IPS-18a (cell line): ENCODE data around the gene POLK.

Source experiments
- H3K27ac ChIP-seq: one replicate; pipeline ENCODE4 v1.5.1; 2013; ENCODE audit warnings: low read length
- H3K27me3 ChIP-seq: one replicate; pipeline ENCODE4 v1.6.1; 2013; ENCODE audit warnings: mild to moderate bottlenecking, low read length; ENCODE audit not compliant: control insufficient read depth, insufficient read depth
- H3K36me3 ChIP-seq: one replicate; pipeline ENCODE4 v1.6.1; 2013; ENCODE audit warnings: low read depth, low read length; ENCODE audit not compliant: control insufficient read depth
- H3K4me1 ChIP-seq: one replicate; pipeline ENCODE4 v1.6.1; 2013; ENCODE audit warnings: low read depth, low read length; ENCODE audit not compliant: control insufficient read depth
- H3K4me3 ChIP-seq: one replicate; pipeline ENCODE4 v1.5.1; 2013; ENCODE audit warnings: low read length
- H3K9ac ChIP-seq: one replicate; pipeline ENCODE4 v1.6.1; 2013; ENCODE audit warnings: mild to moderate bottlenecking, low read length, moderate library complexity
- H3K9me3 ChIP-seq: one replicate; pipeline ENCODE4 v1.6.1; 2013; ENCODE audit warnings: low read depth, low read length; ENCODE audit not compliant: control insufficient read depth

POLK gene

DNA sequence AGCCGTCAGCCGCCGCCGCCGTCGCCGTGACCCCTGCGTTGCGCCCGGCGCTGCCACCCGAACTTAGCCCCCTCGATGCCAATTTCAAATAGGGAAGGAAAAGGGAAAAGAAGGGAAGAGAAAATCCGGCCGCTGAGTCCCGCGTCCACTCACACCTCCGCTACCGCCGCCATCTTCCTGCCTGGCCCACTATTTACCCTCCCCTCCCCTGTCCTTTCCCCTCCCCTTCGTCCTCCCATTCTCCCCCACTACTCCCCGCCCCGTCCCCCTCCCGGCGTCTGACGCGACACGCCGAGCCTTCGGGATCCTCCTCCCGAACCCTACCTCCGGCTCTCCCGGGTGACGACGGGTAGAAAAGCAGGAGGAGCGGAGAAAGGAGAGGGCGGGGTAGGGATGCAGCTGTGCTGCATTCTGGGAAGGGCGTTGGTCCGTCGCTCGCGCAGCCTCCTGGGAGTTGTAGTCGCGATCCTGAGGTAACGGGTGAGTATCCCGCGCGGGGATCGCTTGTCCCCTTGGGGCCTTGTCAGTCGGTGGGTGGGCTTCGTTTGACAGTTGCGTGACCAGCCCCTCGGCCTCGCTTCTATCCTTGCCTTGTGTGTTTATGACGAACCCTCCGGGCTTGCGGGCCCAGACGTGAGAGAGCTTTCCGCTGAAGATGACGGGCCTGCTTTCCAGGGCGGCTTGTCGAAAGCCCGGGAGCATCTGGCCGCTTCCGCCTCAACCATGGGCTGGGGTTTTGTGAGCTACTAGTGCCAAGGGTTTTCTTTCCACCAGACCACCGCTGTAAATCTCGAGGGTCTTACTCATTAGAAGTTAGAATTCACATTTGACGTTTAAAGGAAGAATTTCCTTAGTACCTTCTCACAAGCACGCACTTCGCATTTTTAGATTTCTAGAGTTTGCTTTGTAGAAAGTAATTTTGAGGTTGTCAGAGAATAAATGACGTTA is at the start of gene POLK, which contains the start of gene CERT1:
POLK (plus strand) TSS at position 457 of the 948 bp plus-strand sequence.
CERT1 (minus strand) TSS at position 195 of the 948 bp plus-strand sequence. CDS start 422 bp downstream, outside the sequence.
- peak within 1 kb of the TSS; percentile 57 for H3K9ac ChIP-seq
- H3K36me3 ChIP-seq, result no peaks in the 10 kb centered on the region
- peaks cover 11% of the 10 kb centered on the region for H3K4me1 ChIP-seq
- H3K27ac ChIP-seq, result no peak within 1 kb of the TSS
- no peaks in the 10 kb centered on the region for H3K27me3 ChIP-seq
- H3K9me3 ChIP-seq, result no peaks in the 10 kb centered on the region
- H3K4me3 ChIP-seq, result peak within 1 kb of the TSS; percentile 96

DNA sequence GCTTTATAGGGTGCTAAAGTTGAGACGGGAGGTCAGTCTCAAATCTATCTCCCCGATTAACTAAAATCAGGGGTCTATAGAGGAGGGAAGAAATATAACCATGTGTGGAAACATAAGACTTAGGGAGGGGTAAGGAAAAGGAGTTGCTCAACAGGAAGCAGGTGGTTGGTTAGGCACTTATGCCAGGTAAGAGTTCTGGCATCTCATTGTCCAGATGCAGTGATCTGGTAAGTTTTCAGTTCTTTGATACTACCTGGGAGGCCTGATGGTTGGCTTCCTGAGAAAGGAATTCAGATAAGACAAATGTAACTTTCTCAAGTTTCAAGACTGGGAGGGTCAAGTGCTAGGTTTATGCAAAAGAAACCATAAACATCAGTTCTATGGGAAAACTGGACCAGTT is 48.0 kb upstream of the POLK start:
- H3K9ac ChIP-seq, result no peak overlapping the region
- no peaks in the 10 kb centered on the region for H3K27me3 ChIP-seq
- no peak overlapping the region for H3K4me3 ChIP-seq
- H3K27ac ChIP-seq, result no peak overlapping the region
- H3K9me3 ChIP-seq, result no peaks in the 10 kb centered on the region
- peaks cover 34% of the 10 kb centered on the region for H3K4me1 ChIP-seq
- H3K36me3 ChIP-seq, result no peaks in the 10 kb centered on the region

DNA sequence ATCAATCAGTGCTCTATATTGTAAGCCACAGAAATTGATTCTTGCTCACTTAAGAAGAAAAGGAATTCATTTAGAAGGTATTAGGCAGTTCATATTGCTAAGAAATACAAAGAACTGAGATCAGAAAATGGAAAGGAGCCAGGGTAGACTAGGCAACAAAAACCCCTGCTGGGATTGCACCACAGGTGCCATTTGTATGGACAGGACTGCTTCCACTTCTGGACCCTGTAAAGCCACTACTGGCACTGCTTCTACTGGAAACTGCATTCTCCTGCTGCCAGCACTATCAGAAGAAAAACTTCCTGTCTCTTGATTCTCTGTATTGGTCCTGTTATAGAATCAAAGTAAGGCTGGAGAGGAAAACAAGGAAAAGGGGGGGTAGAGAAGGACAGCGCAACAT is 46.2 kb upstream of the POLK start:
- Histone ChIP-seq H3K9me3 (no peaks in the 10 kb centered on the region), H3K9ac (no peak overlapping the region), H3K4me1 (peaks cover 32% of the 10 kb centered on the region), H3K27ac (no peak overlapping the region), H3K36me3 (no peaks in the 10 kb centered on the region), H3K27me3 (no peaks in the 10 kb centered on the region), H3K4me3 (no peak overlapping the region)

DNA sequence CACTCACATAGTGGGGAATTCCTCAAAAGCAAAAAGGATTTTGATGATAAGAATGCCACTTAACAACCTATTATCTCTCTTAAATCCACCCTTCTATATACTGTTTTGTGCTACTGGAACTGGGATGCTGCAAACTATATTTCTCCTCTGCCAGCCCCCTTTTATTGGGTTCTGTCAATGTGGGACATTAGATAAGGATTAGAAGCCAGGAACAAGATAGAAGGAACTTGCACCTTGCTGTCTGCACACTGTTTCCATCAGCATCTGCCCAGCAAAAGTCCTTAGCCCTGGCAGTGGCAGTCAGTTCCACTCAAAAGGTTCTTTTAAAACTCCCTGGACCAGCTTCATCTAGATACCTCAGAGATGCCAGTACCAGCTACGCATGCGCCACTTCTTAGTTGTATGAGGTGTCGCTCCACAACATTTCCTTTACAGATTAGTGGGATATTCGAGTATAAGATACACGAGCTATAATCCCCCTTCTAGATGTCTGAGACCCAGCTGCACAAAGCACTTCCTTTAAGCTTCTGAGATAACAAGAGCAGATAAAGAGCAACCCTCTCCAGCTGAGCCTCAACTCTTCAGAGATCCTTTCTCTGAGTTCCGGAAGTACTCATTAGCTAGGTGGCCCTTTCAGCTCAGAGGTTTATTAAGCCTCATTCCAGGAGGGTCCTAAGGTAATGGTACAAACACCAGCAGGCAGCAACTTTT is 45.5 kb upstream of the POLK start:
- Histone ChIP-seq H3K27ac (no peak overlapping the region), H3K4me3 (no peak overlapping the region), H3K9me3 (no peaks in the 10 kb centered on the region), H3K27me3 (no peaks in the 10 kb centered on the region), H3K9ac (no peak overlapping the region), H3K36me3 (no peaks in the 10 kb centered on the region), H3K4me1 (peaks cover 25% of the 10 kb centered on the region)

DNA sequence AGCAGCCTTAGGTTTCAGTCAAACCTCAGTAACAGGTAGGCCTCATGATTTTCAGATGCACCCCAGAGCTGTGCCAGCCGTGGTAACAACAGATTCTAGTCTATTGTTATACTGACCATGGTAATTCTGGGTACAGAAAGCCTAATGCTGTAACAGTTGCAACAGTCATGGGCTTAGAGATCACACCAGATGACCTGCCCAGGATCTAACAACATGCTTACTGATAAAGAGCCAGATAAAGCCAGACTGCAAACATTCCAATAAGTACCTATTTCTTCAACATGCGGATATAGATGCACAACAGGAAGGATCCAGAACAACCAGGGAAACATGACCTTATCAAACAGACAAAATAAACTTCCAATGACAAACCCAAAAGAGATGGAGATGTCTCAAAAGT is 43.1 kb upstream of the POLK start:
- H3K27me3 ChIP-seq, result no peaks in the 10 kb centered on the region
- no peak overlapping the region for H3K9ac ChIP-seq
- peaks cover 21% of the 10 kb centered on the region for H3K4me1 ChIP-seq
- H3K27ac ChIP-seq, result no peak overlapping the region
- H3K4me3 ChIP-seq, result no peak overlapping the region
- H3K36me3 ChIP-seq, result no peaks in the 10 kb centered on the region
- H3K9me3 ChIP-seq, result no peaks in the 10 kb centered on the region

DNA sequence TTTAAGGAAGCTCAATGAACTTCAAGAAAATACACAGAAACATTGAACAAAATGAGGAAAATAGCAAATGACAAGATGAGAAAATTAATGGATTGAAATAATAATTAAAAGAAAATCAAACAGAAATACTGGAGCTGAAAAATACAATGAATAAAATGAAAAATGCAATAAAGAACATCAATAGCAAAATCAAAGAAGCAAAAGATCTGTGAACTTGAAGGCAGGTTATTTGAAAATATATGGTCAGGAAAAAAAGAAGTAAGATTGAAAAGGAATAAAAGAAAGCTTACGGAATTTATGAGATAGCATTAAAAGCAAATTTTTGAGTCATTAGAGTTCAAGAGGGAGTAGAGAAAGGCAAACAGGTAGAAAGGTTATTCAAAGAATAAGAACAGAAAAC is 42.7 kb upstream of the POLK start:
- Histone ChIP-seq H3K27me3 (no peaks in the 10 kb centered on the region), H3K4me3 (no peak overlapping the region), H3K9me3 (no peaks in the 10 kb centered on the region), H3K9ac (no peak overlapping the region), H3K36me3 (no peaks in the 10 kb centered on the region), H3K27ac (no peak overlapping the region), H3K4me1 (peaks cover 18% of the 10 kb centered on the region)

GRCh38 chr5:75471193-75471592 is 40.5 kb upstream of the POLK start:
- Histone ChIP-seq H3K4me3 (no peak overlapping the region), H3K27ac (no peak overlapping the region), H3K9me3 (no peaks in the 10 kb centered on the region), H3K4me1 (peaks cover 12% of the 10 kb centered on the region), H3K27me3 (no peaks in the 10 kb centered on the region), H3K9ac (no peak overlapping the region), H3K36me3 (no peaks in the 10 kb centered on the region)

GRCh38 chr5:75472973-75473372 is 38.7 kb upstream of the POLK start:
- H3K27ac ChIP-seq, result no peak overlapping the region
- no peak overlapping the region for H3K9ac ChIP-seq
- H3K4me3 ChIP-seq, result no peak overlapping the region
- H3K9me3 ChIP-seq, result no peaks in the 10 kb centered on the region
- H3K27me3 ChIP-seq, result no peaks in the 10 kb centered on the region
- H3K4me1 ChIP-seq, result peaks cover 17% of the 10 kb centered on the region
- H3K36me3 ChIP-seq, result no peaks in the 10 kb centered on the region

DNA sequence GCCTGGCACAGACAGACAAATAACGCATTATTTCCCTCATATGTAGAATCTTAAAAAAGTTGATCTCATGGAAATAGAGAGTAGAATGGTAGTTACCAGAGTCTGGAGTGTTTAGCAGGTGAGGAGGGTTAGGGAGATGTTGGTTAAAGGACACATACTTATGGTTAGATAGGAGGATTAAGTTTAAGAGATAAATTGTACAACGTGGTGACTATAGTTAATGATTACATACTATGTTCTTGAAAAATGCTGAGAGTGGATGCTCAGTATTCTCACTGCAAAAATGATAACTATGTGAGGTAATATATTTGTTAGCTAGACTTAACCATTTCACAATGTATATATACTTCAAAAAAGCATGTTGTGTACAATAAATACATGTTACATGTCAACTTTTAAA is 38.2 kb upstream of the POLK start:
- Histone ChIP-seq H3K4me3 (no peak overlapping the region), H3K9ac (no peak overlapping the region), H3K27ac (no peak overlapping the region), H3K9me3 (no peaks in the 10 kb centered on the region), H3K36me3 (no peaks in the 10 kb centered on the region), H3K27me3 (no peaks in the 10 kb centered on the region), H3K4me1 (peaks cover 17% of the 10 kb centered on the region)

GRCh38 chr5:75475364-75475763 is 36.3 kb upstream of the POLK start:
- no peaks in the 10 kb centered on the region for H3K9me3 ChIP-seq
- H3K4me3 ChIP-seq, result no peak overlapping the region
- no peak overlapping the region for H3K9ac ChIP-seq
- peaks cover 17% of the 10 kb centered on the region for H3K4me1 ChIP-seq
- H3K27me3 ChIP-seq, result no peaks in the 10 kb centered on the region
- no peak overlapping the region for H3K27ac ChIP-seq
- no peaks in the 10 kb centered on the region for H3K36me3 ChIP-seq

DNA sequence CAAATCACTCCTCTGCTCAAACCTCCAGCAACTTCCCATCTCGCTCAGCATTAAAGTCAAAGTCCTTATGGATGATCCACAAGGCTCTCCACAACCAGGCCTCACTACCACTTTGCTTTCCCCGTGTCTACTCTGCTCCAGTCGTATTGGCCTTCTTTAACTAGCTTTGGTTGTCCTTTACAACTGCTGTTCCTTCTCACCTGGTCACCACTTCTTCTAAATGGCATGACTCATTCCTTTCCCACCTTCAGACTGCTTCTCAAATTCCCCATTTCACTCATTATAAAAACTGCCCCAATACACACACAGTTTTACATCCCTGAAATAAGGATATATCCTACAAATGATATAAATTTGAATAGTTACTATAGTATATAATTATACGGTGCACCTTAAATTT is 30.7 kb upstream of the POLK start:
- Histone ChIP-seq H3K4me3 (no peak overlapping the region), H3K27ac (no peak overlapping the region), H3K9me3 (no peaks in the 10 kb centered on the region), H3K27me3 (no peaks in the 10 kb centered on the region), H3K9ac (no peak overlapping the region), H3K36me3 (no peaks in the 10 kb centered on the region), H3K4me1 (peaks cover 18% of the 10 kb centered on the region)
